T-helper 1 cell (primary cell): ENCODE results near the gene IGSF3.
"Not testable (repeated sequence)": the region's sequence is repeated elsewhere in the genome, so short reads cannot be mapped to it uniquely, and the experiment has no call there.

Experiments
- DNase-seq, 5 donors: peaks; one replicate each; pipeline ENCODE4 v3.0.0-alpha.2; 2012 to 2020

Gene IGSF3

GRCh38 chr1:116573431-116574095, 94.0 kb downstream of the IGSF3 start:
- no peak for DNase-seq

GRCh38 chr1:116572771-116573430, 94.6 kb downstream of the IGSF3 start:
- DNase-seq = no peak

- no peak for DNase-seq
These were observed 95.4 kb downstream of the IGSF3 start for GRCh38 chr1:116572099-116572498.

- DNase-seq = no peak
These were observed 96.2 kb downstream of the IGSF3 start for GRCh38 chr1:116571215-116571919.

GRCh38 chr1:116570358-116571214, 96.9 kb downstream of the IGSF3 start, which contains the start of gene CD58:
Gene CD58, minus strand, starts transcription at chr1:116571026. Its CDS starts 54 bp downstream, at chr1:116570972.
- peak; percentile 61 to 92 (median 72) for DNase-seq

GRCh38 chr1:116569776-116570357, 97.7 kb downstream of the IGSF3 start:
- DNase-seq = peak; percentile 31 to 68 (median 41)

- DNase-seq = no peak
These were observed 98.2 kb downstream of the IGSF3 start for GRCh38 chr1:116569381-116569670.

- no peak for DNase-seq
These were observed 98.7 kb downstream of the IGSF3 start for GRCh38 chr1:116568662-116569380.

- no peak for DNase-seq
These were observed 99.5 kb downstream of the IGSF3 start for GRCh38 chr1:116567790-116568661.

- DNase-seq = no peak
These were observed 102.3 kb downstream of the IGSF3 start for GRCh38 chr1:116565222-116565621.

- no peak for DNase-seq
These were observed 103.1 kb downstream of the IGSF3 start for GRCh38 chr1:116564426-116564825.

GRCh38 chr1:116562465-116562864, 105.1 kb downstream of the IGSF3 start:
- DNase-seq = not testable (repeated sequence)

GRCh38 chr1:116561563-116561962, 106.0 kb downstream of the IGSF3 start:
- DNase-seq = no peak

- DNase-seq = no peak
These were observed 106.6 kb downstream of the IGSF3 start for GRCh38 chr1:116560704-116561490.

- DNase-seq = no peak
These were observed 108.2 kb downstream of the IGSF3 start for GRCh38 chr1:116559304-116559761.

GRCh38 chr1:116558571-116558970, 109.0 kb downstream of the IGSF3 start:
- no peak for DNase-seq

GRCh38 chr1:116558140-116558549, 109.4 kb downstream of the IGSF3 start:
- DNase-seq = no peak

- DNase-seq = no peak
These were observed 110.1 kb downstream of the IGSF3 start for GRCh38 chr1:116557323-116557878.

GRCh38 chr1:116556289-116557006, 111.1 kb downstream of the IGSF3 start:
- DNase-seq = peak; percentile 37 to 89 (median 56)
